Upper lobe of left lung (tissue), 6 donors: ENCODE results near the gene LRRC14B. TPM values are rescaled to one million over a fixed set of nuclear protein-coding genes. Genes with fewer than 3 reads are reported as not detected.

Experiments used
- ATAC-seq, 2 donors: fragments of 200-7000 bp; cut with Tn5 transposase; one replicate each; pipeline ENCODE4 v1.9.1; 2022; ENCODE audit warnings: mild to moderate bottlenecking in 2 of 2, moderate library complexity in 2 of 2; ENCODE audit not compliant: low FRiP score in 2 of 2
- DNase-seq, 2 donors: peaks; one replicate each; pipeline ENCODE4 v3.0.0-alpha.2; 2019 to 2020
- H3K27ac ChIP-seq, 4 donors: fragments of 200-600 bp; sonication (generic); one replicate each; pipeline ENCODE4 v1.5.1; 2016 to 2019
- H3K27me3 ChIP-seq, 4 donors: fragments of 200-600 bp; sonication (generic); one replicate each; pipeline ENCODE4 v1.5.1; 2017 to 2019
- H3K36me3 ChIP-seq, 4 donors: fragments of 200-600 bp; sonication (generic); one replicate each; pipeline ENCODE4 v1.5.1; 2016 to 2019
- H3K4me1 ChIP-seq, 4 donors: fragments of 200-600 bp; sonication (generic); one replicate each; pipeline ENCODE4 v1.5.1; 2018 to 2019
- H3K4me3 ChIP-seq, 4 donors: fragments of 200-600 bp; sonication (generic); one replicate each; pipeline ENCODE4 v1.5.1; 2017 to 2019; ENCODE audit warnings: mild to moderate bottlenecking in 2 of 4, moderate library complexity in 1 of 4
- H3K9me3 ChIP-seq, 4 donors: fragments of 200-600 bp; sonication (generic); one replicate each; pipeline ENCODE4 v1.5.1; 2018 to 2019
- EP300 ChIP-seq, 4 donors: sonication (generic); formaldehyde crosslinking; IDR thresholded peaks; one replicate each; pipeline ENCODE4 v1.5.1; 2017; ENCODE audit warnings: antibody characterized with exemption in 4 of 4, control low read depth in 2 of 4
- POLR2A ChIP-seq, 4 donors: fragments of 450-650 bp; IDR thresholded peaks; one replicate each; pipeline ENCODE4 v1.5.1; 2016 to 2017; ENCODE audit warnings: antibody characterized with exemption in 4 of 4, mild to moderate bottlenecking in 2 of 4
- POLR2AphosphoS5 ChIP-seq, 2 donors: sonication (generic); formaldehyde crosslinking; IDR thresholded peaks; one replicate each; pipeline ENCODE4 v1.5.1; 2017; ENCODE audit warnings: antibody characterized with exemption in 2 of 2
- WGBS, 2 donors: methylation state at CpG; one replicate each; pipeline ENCODE4 v1.1.5; 2017 to 2018; 5-methylcytosine and 5-hydroxymethylcytosine counted together
- total RNA-seq, 6 donors: library from RNA; depleted of rRNA in 4 of 6; stranded (reverse); fragments of >200 nt in 4 of 6; gene quantifications; one replicate each; pipeline versions ENCODE4 v1.1.0 to v1.2.1, GENCODE V29; 2016 to 2021
- TF ChIP-seq, protein P1 (sequence below), 6 experiments: fragments of 450-650 bp in 4 of 6; fragments of 200-600 bp in 2 of 6; sonication (generic) in 2 of 6; IDR thresholded peaks; one replicate each; pipeline ENCODE4 v1.5.1; 2016 to 2019; ENCODE audit warnings: antibody characterized with exemption in 6 of 6
- donor health status: DM: no; HTN: no; CAD: no; lungs with moderate emphysema.
- donor health status: DM: no; HTN: yes; CAD: no; lungs with severe emphysema.

The LRRC14B gene
- total RNA-seq = not detected

- WGBS, 2 donors = 24 to 28% methylated on average over 8 to 48 of the region's 56 CpGs
- Histone ChIP-seq H3K27ac (no peak within 1 kb of the TSS), H3K4me1 (peaks cover 0 to 23% (median 10%) of the 10 kb centered on the region in 4 donors), H3K27me3 (peaks cover 0 to 6% (median 3%) of the 10 kb centered on the region in 4 donors), H3K36me3 (no peaks in the 10 kb centered on the region), H3K9me3 (no peaks in the 10 kb centered on the region), H3K4me3 (peak within 1 kb of the TSS in 2 of 4 donors; percentile 13 to 26)
- DNase-seq = peak in 1 of 2 donors; percentile 87
- no peak for ATAC-seq
- TF ChIP-seq POLR2A (IDR thresholded peaks at IDR 0.05) (no peak), EP300 (IDR thresholded peaks at IDR 0.05) (no peak), POLR2AphosphoS5 (IDR thresholded peaks at IDR 0.05) (no peak)
- TF ChIP-seq, protein P1, sequence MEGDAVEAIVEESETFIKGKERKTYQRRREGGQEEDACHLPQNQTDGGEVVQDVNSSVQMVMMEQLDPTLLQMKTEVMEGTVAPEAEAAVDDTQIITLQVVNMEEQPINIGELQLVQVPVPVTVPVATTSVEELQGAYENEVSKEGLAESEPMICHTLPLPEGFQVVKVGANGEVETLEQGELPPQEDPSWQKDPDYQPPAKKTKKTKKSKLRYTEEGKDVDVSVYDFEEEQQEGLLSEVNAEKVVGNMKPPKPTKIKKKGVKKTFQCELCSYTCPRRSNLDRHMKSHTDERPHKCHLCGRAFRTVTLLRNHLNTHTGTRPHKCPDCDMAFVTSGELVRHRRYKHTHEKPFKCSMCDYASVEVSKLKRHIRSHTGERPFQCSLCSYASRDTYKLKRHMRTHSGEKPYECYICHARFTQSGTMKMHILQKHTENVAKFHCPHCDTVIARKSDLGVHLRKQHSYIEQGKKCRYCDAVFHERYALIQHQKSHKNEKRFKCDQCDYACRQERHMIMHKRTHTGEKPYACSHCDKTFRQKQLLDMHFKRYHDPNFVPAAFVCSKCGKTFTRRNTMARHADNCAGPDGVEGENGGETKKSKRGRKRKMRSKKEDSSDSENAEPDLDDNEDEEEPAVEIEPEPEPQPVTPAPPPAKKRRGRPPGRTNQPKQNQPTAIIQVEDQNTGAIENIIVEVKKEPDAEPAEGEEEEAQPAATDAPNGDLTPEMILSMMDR (IDR thresholded peaks at IDR 0.05) = no peak
These were observed at the start of gene LRRC14B for GRCh38 chr5:191036-191948. TSS of gene LRRC14B (plus strand) at chr5:191495. CDS start at chr5:191539, 44 bp downstream.

- Histone ChIP-seq H3K36me3 (no peaks in the 10 kb centered on the region), H3K4me1 (no peaks in the 10 kb centered on the region), H3K4me3 (no peak overlapping the region), H3K9me3 (peaks cover 0 to 3% (median under 1%) of the 10 kb centered on the region in 4 donors), H3K27ac (no peak overlapping the region), H3K27me3 (no peaks in the 10 kb centered on the region)
- 90 to 91% methylated on average over 12 of the region's 12 CpGs for WGBS, 2 donors
- ATAC-seq (no peak), DNase-seq (no peak)
- TF ChIP-seq EP300 (IDR thresholded peaks at IDR 0.05) (no peak), POLR2A (IDR thresholded peaks at IDR 0.05) (no peak), POLR2AphosphoS5 (IDR thresholded peaks at IDR 0.05) (no peak)
These were observed 49.5 kb upstream of the LRRC14B start for GRCh38 chr5:141761-142160.

GRCh38 chr5:142246-142810, 49.0 kb upstream of the LRRC14B start:
- Histone ChIP-seq H3K4me1 (no peaks in the 10 kb centered on the region), H3K27me3 (no peaks in the 10 kb centered on the region), H3K4me3 (no peak overlapping the region), H3K36me3 (no peaks in the 10 kb centered on the region), H3K27ac (no peak overlapping the region), H3K9me3 (peaks cover 5 to 8% (median 6%) of the 10 kb centered on the region in 4 donors)
- TF ChIP-seq, protein P1 (IDR thresholded peaks at IDR 0.05) = no peak
- no peak for TF ChIP-seq EP300 (IDR thresholded peaks at IDR 0.05)
- no peak for TF ChIP-seq POLR2A (IDR thresholded peaks at IDR 0.05)
- TF ChIP-seq POLR2AphosphoS5 (IDR thresholded peaks at IDR 0.05) = no peak
- 91 to 93% methylated on average over 18 of the region's 18 CpGs for WGBS, 2 donors
- DNase-seq (no peak), ATAC-seq (no peak)

DNA sequence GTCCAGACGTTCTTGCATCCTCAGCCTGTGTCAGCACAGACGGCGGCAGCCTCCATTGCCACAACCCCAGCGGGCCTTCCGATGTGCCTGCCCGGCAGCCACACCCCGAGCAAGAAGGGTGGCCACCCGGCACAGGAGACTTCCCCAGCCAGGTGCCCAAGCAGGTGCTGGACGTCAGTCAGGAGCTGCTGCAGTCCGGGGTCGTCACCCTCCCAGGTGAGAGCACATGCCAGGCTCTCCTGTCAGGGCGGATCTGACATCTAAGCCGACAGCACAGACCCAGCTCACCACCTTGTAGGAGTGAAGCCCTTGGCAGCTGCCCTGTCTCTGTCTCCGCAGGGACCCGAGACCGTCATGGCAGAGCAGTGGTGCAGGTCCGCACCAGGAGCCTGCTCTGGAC, 48.3 kb upstream of the LRRC14B start:
- no peak overlapping the region for H3K27ac ChIP-seq

More for the DNA sequence above, 48.3 kb upstream of the LRRC14B start:
- TF ChIP-seq POLR2AphosphoS5 (IDR thresholded peaks at IDR 0.05) (no peak), EP300 (IDR thresholded peaks at IDR 0.05) (no peak), POLR2A (IDR thresholded peaks at IDR 0.05) (no peak)
- TF ChIP-seq, protein P1 (IDR thresholded peaks at IDR 0.05) = no peak
- DNase-seq (peak in 1 of 2 donors; percentile 69), ATAC-seq (no peak)
- peaks cover 12 to 16% (median 13%) of the 10 kb centered on the region in 4 donors for H3K9me3 ChIP-seq
- H3K4me1 ChIP-seq = no peaks in the 10 kb centered on the region
- no peak overlapping the region for H3K4me3 ChIP-seq
- no peaks in the 10 kb centered on the region for H3K36me3 ChIP-seq
- 91 to 93% methylated on average over 8 to 12 of the region's 17 CpGs for WGBS, 2 donors
- H3K27me3 ChIP-seq = no peaks in the 10 kb centered on the region
